Fibroblast of villous mesenchyme (primary cell): ENCODE results near the gene ORM2. TPM values are rescaled to one million over a fixed set of nuclear protein-coding genes. Genes with fewer than 3 reads are reported as not detected.
A peak's percentile ranks its signal among the peaks of the same experiment; 100 is the strongest.
"Not testable (repeated sequence)": the region's sequence is repeated elsewhere in the genome, so short reads cannot be mapped to it uniquely, and the experiment has no call there.

Experiments
- DNase-seq: peaks from one replicate; pipeline ENCODE4 v3.0.0-alpha.2; 2010; ENCODE audit warnings: low read depth
- H3K4me3 ChIP-seq: 2 replicates; pipeline ENCODE4 v1.5.1; 2011; ENCODE audit warnings: low read depth, mild to moderate bottlenecking, low read length
- CTCF ChIP-seq: IDR thresholded peaks from 2 replicates; pipeline ENCODE4 v1.5.1; 2012; ENCODE audit warnings: low read depth, mild to moderate bottlenecking, low read length; ENCODE audit not compliant: insufficient read depth
- total RNA-seq: library from RNA; depleted of rRNA; stranded (reverse); fragments of >200 nt; gene quantifications from 2 replicates; pipeline ENCODE4 v1.2.3, GENCODE V29; 2012

The ORM2 gene
- not detected in 2 replicates for total RNA-seq

DNA sequence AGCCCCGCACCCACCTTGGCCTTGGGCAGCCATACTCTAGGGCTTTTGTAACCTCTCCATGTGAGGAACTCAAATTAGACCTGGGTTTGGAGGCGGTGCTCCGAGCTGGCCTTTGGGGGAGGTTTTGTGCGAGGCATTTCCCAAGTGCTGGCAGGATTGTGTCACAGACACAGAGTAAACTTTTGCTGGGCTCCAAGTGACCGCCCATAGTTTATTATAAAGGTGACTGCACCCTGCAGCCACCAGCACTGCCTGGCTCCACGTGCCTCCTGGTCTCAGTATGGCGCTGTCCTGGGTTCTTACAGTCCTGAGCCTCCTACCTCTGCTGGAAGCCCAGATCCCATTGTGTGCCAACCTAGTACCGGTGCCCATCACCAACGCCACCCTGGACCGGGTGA is at the start of gene ORM2:
ORM2 (plus strand) TSS at position 245 of the 398 bp plus-strand sequence; CDS start at position 281, 36 bp downstream.
- not testable (repeated sequence) for DNase-seq, H3K4me3 ChIP-seq

DNA sequence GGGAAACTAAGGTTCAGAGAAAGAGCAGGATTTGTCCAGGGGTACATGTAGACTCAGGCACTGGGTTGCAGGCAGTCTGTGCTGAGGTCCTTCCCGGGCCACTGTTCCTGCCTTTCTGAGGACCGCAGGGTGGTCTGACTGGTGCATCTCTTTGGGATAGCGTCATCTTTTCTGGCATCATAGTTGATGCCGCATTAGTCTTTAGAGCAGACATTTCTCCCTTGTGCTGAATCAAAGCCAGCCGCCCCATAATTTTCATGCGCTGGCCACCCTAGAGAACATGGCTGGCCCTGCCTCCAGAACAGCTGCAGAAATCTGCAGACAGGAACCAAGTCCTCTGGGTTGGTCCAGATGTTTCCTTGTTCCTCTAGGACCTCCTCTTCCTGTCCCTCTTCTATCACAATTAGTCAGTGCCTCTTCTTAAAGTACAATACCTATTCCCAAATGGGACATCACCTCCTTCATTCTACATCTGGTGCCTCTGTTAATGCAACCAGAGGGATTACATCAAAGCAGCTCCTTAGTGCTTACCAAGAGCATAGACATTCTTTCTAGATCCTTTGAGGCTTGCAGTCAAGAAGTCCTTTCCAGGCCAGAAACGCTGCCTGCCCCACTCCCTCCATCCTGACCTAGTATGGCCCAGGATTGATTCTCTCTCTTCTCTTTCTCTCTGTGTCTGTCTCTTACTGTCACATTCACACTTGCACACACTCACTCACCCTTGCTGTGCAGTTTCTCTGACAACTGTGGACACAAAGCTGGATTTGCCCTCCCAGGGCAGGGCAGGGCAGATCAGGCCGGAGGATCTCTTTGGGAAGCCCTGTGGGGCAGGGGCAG is 48.8 kb upstream of the ORM2 start:
- DNase-seq = no peak
- TF ChIP-seq CTCF = no peak

GRCh38 chr9:114281473-114282103 is 48.1 kb upstream of the ORM2 start:
- DNase-seq = peak; percentile 89
- no peak overlapping the region for H3K4me3 ChIP-seq
- no peak for TF ChIP-seq CTCF

More for the DNA sequence above, 48.8 kb upstream of the ORM2 start:
- no peak overlapping the region for H3K4me3 ChIP-seq

- H3K4me3 ChIP-seq = no peak overlapping the region
- no peak for TF ChIP-seq CTCF
Observed at GRCh38 chr9:114282104-114282485, 47.6 kb upstream of the ORM2 start.

GRCh38 chr9:114282507-114282906 is 47.2 kb upstream of the ORM2 start:
- H3K4me3 ChIP-seq = no peak overlapping the region
- DNase-seq = no peak
- no peak for TF ChIP-seq CTCF

More at GRCh38 chr9:114282104-114282485, 47.6 kb upstream of the ORM2 start:
- DNase-seq = no peak

GRCh38 chr9:114282926-114283325 is 46.7 kb upstream of the ORM2 start:
- H3K4me3 ChIP-seq = no peak overlapping the region
- no peak for TF ChIP-seq CTCF
- DNase-seq = peak; percentile 95

- H3K4me3 ChIP-seq = no peak overlapping the region
- DNase-seq = no peak
- TF ChIP-seq CTCF = no peak
Observed at GRCh38 chr9:114283551-114284111, 46.0 kb upstream of the ORM2 start.
